NOMO-1 treated with dmso at 0.1 percent for 144 hours (cell line): ENCODE data around the gene IQCB1.
"Not testable (repeated sequence)": the region's sequence is repeated elsewhere in the genome, so short reads cannot be mapped to it uniquely, and the experiment has no call there.

ENCODE experiments used
- DNase-seq: peaks from one replicate; lab custom pipeline; 2025; ENCODE audit not compliant: unreplicated experiment; lab: John Stamatoyannopoulos, UW

The IQCB1 gene

GRCh38 chr3:121817753-121818152, 17.1 kb downstream of the IQCB1 start:
- DNase-seq = peak; percentile 34

GRCh38 chr3:121809249-121809648, 25.6 kb downstream of the IQCB1 start:
- no peak for DNase-seq

- DNase-seq = no peak
Observed at GRCh38 chr3:121803771-121804320, 31.0 kb downstream of the IQCB1 start.

GRCh38 chr3:121800906-121801305, 34.0 kb downstream of the IQCB1 start:
- no peak for DNase-seq

- DNase-seq = no peak
Observed at GRCh38 chr3:121796970-121797369, 37.9 kb downstream of the IQCB1 start.

- DNase-seq = no peak
Observed at GRCh38 chr3:121794264-121794983, 40.4 kb downstream of the IQCB1 start.

DNA sequence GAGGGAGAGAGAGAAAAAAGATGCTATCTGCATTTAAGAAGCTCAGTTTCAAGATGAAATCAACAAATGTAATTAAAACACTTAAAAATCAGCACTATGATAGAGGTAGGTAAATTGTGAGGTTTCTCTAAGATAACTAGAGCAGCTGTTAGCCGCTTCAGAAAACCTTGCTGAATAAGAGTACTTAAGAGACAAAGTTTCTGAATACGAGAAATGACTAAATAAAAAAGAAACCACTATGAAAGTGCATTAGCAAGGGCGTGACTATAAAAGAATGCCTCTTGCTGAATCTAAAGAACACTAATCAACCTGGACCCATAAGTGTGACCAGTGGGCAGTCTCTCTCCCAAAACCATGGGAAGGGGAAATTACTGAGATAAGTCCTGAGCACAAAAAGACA, 41.8 kb downstream of the IQCB1 start:
- no peak for DNase-seq

- no peak for DNase-seq
Observed at GRCh38 chr3:121786485-121786884, 48.4 kb downstream of the IQCB1 start.

DNA sequence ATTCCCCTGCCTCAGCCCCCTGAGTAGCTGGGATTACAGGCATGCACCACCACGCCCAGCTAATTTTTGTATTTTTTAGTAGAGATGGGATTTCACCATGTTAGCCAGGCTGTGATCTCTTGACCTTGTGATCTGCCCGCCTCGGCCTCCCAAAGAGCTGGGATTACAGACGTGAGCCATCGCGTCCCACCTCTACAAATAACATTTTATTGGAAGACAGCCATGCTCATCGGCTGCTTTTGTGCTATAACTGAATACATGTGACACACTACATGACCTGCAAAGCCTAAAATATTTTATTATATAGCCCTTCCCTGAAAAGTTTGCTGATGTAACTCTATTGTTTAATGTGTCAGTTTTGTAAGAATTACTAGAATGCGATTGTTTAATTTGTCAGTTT, 52.1 kb downstream of the IQCB1 start:
- DNase-seq = not testable (repeated sequence)

DNA sequence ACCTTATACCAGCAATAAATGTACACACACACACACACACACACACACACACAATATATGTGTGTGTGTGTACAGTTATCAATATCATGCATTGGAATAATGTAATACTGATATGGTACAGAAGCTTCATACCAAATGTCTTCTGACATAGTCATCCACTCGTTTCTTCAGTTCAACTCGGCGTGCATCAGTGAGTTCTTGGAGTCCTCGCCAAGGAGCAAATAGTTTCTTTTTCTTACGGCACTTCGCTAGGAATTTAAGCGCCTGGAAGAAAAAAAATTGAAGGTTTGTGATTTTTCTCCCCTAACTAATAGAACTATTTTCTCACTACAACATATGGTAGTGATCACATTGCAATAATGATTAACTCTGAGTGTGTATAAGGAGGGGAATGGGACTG, 53.2 kb downstream of the IQCB1 start:
- no peak for DNase-seq

GRCh38 chr3:121775095-121775494, 59.8 kb downstream of the IQCB1 start:
- not testable (repeated sequence) for DNase-seq

DNA sequence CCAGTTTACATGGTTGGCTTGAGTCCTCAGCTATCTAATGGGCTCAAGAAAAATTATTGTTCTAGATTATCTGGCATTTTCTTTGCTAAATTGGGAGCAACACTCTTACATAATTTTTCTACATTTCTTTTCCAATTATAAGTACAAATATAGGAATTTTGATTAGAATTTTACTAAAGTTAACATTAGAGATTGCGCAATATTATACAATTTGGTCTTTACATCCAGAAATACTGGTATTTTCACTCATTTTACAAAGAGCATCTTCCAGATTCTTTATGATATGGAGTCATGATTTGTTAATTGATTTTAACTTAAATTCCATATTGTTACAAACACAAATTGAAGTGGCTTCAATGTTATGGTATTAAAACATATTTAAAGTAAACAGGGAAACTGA, 65.6 kb downstream of the IQCB1 start:
- no peak for DNase-seq

- DNase-seq = no peak
Observed at GRCh38 chr3:121768452-121768851, 66.4 kb downstream of the IQCB1 start.

DNA sequence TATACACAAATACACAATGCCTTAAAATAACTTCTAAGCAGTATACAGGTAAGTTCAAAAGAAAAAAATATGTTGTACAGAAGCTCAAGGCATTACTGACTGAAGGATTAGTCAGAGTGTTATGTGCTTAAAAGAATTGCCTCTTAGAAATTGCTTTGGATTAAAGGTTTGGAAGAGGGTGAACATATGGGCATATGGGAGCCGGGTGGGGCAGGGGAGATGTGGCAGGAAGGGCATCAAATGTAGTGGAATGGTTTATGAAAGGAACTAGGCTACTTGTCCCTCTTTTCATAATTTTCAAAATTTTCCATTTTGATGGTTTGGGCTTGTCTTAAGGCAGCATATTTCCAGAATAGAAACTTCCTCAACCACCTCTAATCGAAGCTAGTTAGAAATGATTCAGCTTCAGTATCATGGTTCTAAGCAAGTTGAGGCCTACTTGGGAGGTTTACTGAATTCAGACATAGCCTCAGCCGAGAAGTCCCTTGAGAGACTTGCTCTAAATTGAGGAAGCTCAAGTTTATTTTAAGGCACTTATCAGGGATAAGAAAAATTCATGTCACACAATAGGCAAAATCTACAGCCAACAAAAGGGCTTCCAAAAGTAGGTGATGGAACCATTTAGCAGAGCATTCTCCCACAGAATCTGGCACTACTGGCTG, 75.2 kb downstream of the IQCB1 start:
- no peak for DNase-seq

GRCh38 chr3:121758727-121759450, 76.0 kb downstream of the IQCB1 start:
- DNase-seq = no peak

DNA sequence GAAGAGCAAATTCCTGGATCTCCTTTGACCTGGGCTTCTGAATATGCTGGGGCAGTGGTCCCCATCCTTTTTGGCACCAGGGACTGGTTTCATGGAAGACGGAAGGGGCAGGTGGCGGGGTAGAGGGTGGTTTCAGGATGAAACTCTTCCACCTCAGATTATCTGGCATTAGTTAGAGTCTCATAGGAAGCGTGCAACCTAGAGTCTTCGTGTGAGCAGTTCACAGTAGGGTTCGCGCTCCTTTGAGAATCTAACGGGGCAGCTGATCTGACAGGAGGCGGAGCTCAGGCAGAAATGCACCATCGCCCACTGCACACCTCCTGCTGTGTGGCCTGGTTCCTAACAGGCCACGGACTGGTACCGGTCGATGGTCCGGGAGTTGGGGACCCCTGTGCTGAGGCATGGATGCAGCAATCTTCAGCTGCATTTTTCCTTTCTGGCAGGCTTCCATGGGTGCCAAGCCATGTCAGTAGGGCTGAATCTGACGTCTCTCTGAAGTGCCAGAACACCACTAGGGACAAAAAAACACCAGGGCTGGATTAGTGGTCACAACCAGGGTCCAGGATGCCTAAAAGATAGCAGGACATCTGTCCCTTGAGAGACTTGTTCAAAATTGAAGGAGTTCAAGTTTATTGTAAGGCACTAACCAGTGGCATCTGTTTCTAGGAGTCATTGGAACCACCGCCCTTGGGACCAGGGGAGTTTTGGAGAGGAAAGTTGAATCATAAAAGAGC, 76.9 kb downstream of the IQCB1 start:
- DNase-seq = no peak

GRCh38 chr3:121757087-121757811, 77.6 kb downstream of the IQCB1 start:
- no peak for DNase-seq

DNA sequence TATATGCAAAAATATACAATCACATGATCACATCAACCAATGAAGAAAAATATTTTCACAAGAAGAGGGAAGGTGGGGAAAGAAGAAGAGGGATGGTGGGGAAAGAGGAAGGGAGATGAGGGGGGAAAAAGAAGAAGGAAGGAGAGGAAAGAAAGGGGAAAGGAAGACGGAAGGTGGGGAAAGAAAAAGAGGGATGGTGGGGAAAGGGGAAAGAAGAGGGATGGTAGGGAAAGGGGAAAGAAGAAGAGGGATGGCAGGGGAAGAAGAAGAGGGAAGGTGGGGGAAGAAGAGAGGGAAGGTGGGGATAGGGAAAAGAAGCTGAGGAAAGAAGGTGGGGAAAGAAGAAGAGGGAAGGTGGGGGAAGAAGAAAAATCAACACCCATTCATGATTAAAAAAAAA, 82.1 kb downstream of the IQCB1 start:
- DNase-seq = no peak

DNA sequence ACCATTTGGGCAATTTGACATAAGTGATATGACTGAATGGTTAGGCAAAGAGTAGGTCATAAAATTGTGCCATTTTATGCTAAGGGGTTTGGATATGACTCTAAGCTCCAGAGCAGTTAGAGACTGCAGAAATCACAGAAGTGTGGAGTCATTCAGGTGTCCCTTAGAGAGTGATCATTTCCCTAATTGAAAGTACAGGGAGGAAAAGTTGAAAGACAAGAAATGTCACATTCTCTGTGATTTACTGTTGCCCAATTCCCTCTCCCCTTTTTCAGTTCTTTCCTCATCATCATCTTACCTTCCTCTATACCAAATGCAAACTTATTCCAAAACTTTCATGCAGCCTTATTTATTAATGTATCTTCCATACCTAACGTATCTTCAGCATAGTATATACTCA, 82.6 kb downstream of the IQCB1 start:
- DNase-seq = no peak

DNA sequence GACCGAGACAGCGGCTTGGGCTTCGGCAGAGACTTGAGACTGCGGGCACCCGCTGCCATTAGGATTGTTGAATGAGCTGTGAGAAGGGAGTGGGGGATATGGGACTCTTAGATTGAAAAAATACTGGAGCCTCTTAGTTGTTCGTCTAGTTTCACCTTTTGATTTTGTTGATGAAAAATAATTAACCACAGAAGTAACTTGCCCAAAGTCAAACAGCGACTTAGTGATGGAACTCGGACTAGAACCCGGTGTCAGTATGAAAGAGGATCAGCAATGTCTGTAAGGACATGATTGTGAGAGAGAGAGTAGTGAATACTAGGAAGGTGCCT, 84.8 kb downstream of the IQCB1 start:
- no peak for DNase-seq
